ENCODE measurements around the gene RIMKLA.

- TF ChIP-seq CTCF (IDR thresholded peaks at IDR 0.05) (no peak), EP300 (IDR thresholded peaks at IDR 0.05; ENCODE audit: low read depth) (no peak)
Measured at GRCh38 chr1:42442662-42443061, 62.1 kb downstream of the RIMKLA start.
